ENCODE results near the gene LYSET. TPM values are rescaled to one million over a fixed set of nuclear protein-coding genes. Genes with fewer than 3 reads are reported as not detected.
"Not testable (repeated sequence)": the region's sequence is repeated elsewhere in the genome, so short reads cannot be mapped to it uniquely, and the experiment has no call there.

The LYSET gene
- total RNA-seq, 1 donor from 2014 or later = 8.6 TPM

DNA sequence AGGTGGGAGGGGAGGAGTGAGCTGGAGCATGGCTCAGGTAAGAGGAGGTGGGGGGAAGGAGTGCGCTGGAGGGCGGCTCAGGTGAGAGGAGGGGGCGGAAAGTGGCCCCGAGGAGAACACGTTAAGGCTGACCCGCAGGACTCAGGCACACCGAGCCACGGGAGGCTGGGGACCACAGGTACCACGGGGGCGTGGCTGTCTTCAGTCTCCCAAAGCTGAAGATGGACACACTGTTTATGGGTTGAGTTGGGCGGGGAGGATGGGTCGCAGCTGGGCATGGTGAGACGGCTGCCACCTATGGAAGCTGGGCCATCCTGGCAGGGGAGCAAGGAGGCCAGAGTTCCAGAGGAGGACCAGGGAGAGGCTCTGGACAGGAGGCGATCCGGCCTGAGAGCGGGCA is 45.4 kb downstream of the LYSET start:
- DNase-seq = no peak

GRCh38 chr14:93231129-93231979 is 46.2 kb downstream of the LYSET start:
- peak; percentile 57 for DNase-seq

- DNase-seq = no peak
Observed at GRCh38 chr14:93232159-93232558, 47.0 kb downstream of the LYSET start.

GRCh38 chr14:93233078-93233477 is 48.0 kb downstream of the LYSET start:
- not testable (repeated sequence) for DNase-seq

- no peak for DNase-seq
Observed at GRCh38 chr14:93234798-93235197, 49.7 kb downstream of the LYSET start.

Other genes with a start within 250 kb of the LYSET start
- gene ITPK1, start 69.4 kb upstream of the LYSET start, total RNA-seq = 24.3 TPM
- 70.3 TPM for gene MOAP1, start 420 bp upstream of the LYSET start, total RNA-seq
- 11.9 TPM for gene GON7, start 21.7 kb downstream of the LYSET start, total RNA-seq
- 56.6 TPM for gene UBR7, start 21.9 kb downstream of the LYSET start, total RNA-seq
- gene BTBD7, start 147.7 kb downstream of the LYSET start, total RNA-seq = 55.7 TPM
- gene COX8C, start 161.9 kb downstream of the LYSET start, total RNA-seq = not detected
- 51.9 TPM for gene UNC79, start 245.6 kb downstream of the LYSET start, total RNA-seq